Astrocyte of the spinal cord (primary cell): ENCODE measurements around the gene CDK16.

ENCODE experiments used
- DNase-seq: peaks from one replicate; pipeline ENCODE4 v3.0.0; 2011; ENCODE audit warnings: low read depth, low spot score
- H3K4me3 ChIP-seq: 2 replicates; pipeline ENCODE4 v1.5.1; 2011; ENCODE audit warnings: low read depth, mild to moderate bottlenecking, low read length, moderate library complexity
- CTCF ChIP-seq: IDR thresholded peaks from 2 replicates; pipeline ENCODE4 v1.5.1; 2012; ENCODE audit warnings: low read depth, mild to moderate bottlenecking, low read length, inconsistent platforms
- in situ Hi-C: cut with HindIII; loops from 2 replicates; pipeline ENCODE4 v1.10.0; 2017; ENCODE audit warnings: low sequenced_read_pairs

Gene CDK16

DNA sequence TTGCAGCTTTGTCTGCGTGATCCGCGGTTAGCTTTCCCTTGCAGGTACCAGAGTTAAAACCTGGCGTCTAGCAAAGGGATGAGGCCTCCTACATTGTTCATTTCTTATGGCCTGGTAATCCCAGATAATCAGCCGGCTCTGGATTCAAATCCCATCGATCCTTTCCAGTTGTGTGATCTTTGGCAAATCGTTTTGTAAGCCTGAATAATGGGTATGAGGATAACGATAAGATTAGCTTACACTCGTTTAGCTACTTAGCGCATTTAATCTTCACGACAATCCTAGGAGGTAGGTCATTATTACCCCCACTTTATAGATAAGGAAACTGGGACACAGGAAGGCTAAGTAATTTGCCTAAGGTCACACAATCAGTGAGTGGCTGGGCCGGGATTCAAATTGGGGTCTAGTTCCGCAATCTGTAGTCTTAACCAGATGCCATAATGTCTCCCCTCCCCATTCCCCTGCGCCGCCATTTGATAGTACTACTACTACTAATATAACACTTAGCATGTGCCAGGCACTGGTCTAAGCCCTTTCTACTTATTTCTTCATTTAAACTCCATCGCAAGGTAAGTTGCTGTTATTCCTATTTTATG, 26.6 kb upstream of the CDK16 start:
- no peak for TF ChIP-seq CTCF

GRCh38 chrX:47193475-47194193, 24.8 kb upstream of the CDK16 start, which contains the start of gene UBA1:
Gene UBA1 (plus strand): TSS chrX:47193829. CDS start chrX:47198803, 4,974 bp downstream.
- H3K4me3 ChIP-seq = peak within 1 kb of the TSS; percentile 98
- TF ChIP-seq CTCF = peak; percentile 71
- DNase-seq = peak; percentile 98
- in situ Hi-C loops = no loop called here

More for the DNA sequence above, 26.6 kb upstream of the CDK16 start:
- DNase-seq = no peak
- in situ Hi-C loops = no loop called here
- H3K4me3 ChIP-seq = peak overlapping the region; percentile 60

DNA sequence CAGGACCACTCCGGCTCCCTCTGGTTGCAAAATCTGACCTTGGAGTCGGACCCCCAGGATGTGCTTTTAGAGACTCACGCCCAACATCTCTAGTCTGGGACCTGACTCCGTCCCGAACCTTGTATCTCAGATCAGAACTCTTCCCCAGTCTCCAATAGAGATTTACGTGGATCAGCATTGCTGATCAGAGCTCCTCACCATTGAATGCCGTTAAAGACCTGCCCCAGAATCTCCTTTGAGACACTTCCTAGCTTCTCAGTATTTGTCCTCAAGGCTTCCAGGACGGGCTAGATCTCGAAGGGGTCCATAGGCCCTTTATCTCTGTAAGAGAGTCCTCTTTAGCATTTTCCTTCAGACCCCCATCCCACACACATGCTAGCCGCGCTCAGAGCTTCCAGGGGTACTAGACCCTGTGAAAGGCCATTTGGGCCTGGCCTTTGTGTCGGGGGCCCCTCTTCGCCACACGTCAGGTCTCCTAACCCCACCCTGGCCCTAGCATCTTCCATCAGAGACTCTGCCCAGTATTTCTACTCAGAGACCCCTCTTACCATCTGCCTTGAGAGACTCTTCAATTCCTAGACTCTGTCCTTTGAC, 24.2 kb upstream of the CDK16 start:
- in situ Hi-C loops = no loop called here
- H3K4me3 ChIP-seq = peak overlapping the region; percentile 98
- DNase-seq = no peak
- no peak for TF ChIP-seq CTCF

GRCh38 chrX:47196098-47196497, 22.4 kb upstream of the CDK16 start:
- no peak overlapping the region for H3K4me3 ChIP-seq
- no peak for TF ChIP-seq CTCF
- DNase-seq = no peak
- in situ Hi-C loops = no loop called here

- in situ Hi-C loops = no loop called here
- H3K4me3 ChIP-seq = no peak overlapping the region
- no peak for TF ChIP-seq CTCF
These were observed 21.0 kb upstream of the CDK16 start for GRCh38 chrX:47197526-47197925.

DNA sequence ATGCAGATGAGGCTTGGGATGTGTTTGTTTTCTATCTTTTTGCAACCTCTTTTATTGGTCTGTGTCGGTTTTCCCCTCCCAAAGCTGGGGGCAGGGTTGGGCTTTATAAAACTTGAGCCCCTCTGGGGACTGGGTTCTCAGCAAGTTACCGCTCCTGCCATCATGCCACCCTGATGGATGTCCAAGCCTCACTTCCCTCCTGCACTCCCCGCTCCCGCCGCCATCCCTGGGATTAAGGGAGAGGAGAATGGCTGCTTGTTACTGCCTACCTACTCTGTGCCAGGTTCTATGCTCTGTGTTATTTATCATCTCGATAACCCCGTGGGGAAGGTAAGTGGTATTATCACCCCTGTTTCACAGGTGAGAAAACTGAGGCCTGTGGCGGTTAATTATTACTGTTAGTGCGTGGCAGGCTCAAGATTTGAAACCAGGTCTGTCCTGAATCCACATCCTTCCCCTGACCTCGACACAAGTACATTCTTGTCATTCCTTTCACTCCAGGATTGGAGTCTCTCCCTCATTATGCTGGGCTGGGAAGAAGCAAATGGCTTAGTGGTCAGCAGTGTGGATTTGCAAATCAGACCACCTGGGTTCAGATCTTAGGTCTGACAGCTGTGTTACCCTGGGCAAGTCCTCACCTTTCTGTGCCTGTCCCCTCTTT, 20.3 kb upstream of the CDK16 start:
- DNase-seq = peak; percentile 17
- in situ Hi-C loops = no loop called here
- H3K4me3 ChIP-seq = no peak overlapping the region
- no peak for TF ChIP-seq CTCF

More at GRCh38 chrX:47197526-47197925, 21.0 kb upstream of the CDK16 start:
- no peak for DNase-seq
